Astrocyte of the spinal cord (primary cell): ENCODE measurements around the gene MYL11.

Source experiments
- DNase-seq: peaks from one replicate; pipeline ENCODE4 v3.0.0; 2011; ENCODE audit warnings: low read depth, low spot score
- H3K4me3 ChIP-seq: 2 replicates; pipeline ENCODE4 v1.5.1; 2011; ENCODE audit warnings: low read depth, mild to moderate bottlenecking, low read length, moderate library complexity
- in situ Hi-C: cut with HindIII; loops from 2 replicates; pipeline ENCODE4 v1.10.0; 2017; ENCODE audit warnings: low sequenced_read_pairs
- TF ChIP-seq, protein P1 (sequence below): IDR thresholded peaks from 2 replicates; pipeline ENCODE4 v1.5.1; 2012; ENCODE audit warnings: low read depth, mild to moderate bottlenecking, low read length, inconsistent platforms

MYL11 gene

DNA sequence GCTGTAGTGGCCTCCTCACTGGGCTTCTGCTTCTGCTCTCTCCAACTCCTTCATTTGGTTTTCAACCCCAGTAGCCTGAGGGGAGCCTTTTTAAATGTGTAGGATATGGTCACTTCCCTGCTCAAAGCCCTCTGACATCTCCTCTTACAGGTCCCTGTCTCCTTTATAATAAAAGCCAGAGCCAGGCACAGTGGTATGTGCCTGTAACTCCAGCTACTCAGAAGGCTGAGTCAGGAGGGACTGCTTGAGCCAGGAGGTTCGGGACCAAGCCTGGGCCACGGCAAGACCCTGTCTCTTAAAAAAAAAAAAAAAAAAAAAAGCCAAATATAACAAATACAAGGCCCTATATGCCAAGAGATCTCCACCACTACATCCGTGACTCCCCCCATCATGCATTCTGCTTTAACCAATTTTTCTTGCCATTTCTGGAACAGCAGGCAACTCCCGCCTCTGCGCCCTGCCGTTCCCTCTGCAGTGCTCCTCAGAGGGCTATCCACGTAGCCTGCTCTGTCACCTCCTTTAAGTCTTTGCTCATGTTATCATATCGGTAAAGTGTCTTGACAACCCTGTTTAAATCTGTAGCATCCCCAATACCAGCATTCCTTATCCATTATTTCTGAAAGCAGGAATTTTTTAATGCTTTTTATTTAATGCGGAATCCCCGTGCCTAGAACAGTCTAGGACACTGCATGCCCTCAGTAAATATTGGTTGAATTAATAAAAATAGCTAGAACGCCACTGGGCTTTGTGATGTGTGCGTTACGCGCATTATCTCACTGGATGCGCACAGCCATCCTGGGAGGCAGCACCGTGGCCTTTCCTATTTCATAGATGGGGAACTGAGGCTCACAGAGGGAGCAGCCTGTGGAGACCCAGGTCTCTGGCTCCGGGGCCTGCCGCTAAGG lies 42.3 kb downstream of the MYL11 start:
- TF ChIP-seq, protein P1, sequence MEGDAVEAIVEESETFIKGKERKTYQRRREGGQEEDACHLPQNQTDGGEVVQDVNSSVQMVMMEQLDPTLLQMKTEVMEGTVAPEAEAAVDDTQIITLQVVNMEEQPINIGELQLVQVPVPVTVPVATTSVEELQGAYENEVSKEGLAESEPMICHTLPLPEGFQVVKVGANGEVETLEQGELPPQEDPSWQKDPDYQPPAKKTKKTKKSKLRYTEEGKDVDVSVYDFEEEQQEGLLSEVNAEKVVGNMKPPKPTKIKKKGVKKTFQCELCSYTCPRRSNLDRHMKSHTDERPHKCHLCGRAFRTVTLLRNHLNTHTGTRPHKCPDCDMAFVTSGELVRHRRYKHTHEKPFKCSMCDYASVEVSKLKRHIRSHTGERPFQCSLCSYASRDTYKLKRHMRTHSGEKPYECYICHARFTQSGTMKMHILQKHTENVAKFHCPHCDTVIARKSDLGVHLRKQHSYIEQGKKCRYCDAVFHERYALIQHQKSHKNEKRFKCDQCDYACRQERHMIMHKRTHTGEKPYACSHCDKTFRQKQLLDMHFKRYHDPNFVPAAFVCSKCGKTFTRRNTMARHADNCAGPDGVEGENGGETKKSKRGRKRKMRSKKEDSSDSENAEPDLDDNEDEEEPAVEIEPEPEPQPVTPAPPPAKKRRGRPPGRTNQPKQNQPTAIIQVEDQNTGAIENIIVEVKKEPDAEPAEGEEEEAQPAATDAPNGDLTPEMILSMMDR, result no peak
- peak overlapping the region; percentile 45 for H3K4me3 ChIP-seq
- in situ Hi-C loops, result no loop called here
- DNase-seq, result no peak

DNA sequence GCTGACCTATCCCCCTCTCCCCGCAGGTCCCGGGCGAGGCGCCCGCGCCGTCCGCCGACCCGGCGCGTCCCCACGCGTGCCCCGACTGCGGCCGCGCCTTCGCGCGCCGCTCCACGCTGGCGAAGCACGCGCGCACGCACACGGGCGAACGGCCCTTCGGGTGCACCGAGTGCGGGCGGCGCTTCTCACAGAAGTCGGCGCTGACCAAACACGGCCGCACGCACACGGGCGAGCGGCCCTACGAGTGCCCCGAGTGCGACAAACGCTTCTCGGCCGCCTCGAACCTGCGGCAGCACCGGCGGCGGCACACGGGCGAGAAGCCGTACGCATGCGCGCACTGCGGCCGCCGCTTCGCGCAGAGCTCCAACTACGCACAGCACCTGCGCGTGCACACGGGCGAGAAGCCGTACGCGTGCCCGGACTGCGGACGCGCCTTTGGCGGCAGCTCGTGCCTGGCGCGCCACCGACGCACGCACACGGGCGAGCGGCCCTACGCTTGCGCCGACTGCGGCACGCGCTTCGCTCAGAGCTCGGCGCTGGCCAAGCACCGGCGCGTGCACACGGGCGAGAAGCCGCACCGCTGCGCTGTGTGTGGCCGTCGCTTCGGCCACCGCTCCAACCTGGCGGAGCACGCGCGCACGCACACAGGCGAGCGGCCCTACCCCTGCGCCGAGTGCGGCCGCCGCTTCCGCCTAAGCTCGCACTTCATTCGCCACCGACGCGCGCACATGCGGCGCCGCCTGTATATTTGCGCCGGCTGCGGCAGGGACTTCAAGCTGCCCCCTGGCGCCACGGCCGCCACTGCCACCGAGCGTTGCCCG lies 43.1 kb downstream of the MYL11 start:
- H3K4me3 ChIP-seq, result peak overlapping the region; percentile 45
- in situ Hi-C loops, result no loop called here
- TF ChIP-seq, protein P1, result peak; percentile 6
- peak; percentile 92 for DNase-seq

DNA sequence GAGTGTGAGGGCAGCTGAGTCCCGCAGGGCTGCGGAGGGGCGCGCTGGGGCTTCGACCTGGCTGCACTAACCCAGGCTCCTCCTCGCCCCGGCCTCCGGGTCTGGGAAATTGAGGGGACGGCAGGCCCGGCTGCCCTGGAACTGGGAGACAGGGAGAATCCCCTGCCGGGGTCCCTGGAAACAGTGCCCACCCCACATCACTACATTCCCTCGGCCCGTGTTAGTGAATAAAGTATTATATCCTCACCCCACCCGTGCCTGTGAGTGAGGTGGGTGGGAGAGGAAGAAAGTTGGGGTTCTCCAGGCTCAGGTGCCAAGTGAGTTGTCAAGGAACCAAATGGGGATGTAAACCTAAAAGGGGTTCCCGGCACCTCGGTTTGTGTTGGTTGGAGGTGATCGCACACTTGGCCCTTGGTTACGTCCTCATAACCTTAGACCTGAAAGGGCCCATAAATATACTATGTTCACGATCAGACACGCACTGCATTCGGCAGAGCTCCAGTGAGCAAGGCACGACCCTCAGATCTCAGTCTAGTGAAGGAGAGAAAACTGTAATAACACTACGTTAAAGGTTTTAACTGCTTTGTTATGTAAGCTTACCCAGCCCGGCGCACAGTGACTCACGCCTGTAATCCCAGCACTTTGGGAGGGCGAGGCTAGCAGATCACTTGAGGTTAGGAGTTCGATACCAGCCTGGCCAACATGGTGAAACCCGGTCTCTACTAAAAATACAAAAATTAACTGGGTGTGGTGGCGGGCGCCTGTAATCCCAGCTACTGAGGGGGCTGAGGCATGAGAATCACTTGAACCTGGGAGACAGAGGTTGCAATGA lies 44.0 kb downstream of the MYL11 start:
- DNase-seq, result no peak
- H3K4me3 ChIP-seq, result peak overlapping the region; percentile 45
- in situ Hi-C loops, result no loop called here
- TF ChIP-seq, protein P1, result no peak

DNA sequence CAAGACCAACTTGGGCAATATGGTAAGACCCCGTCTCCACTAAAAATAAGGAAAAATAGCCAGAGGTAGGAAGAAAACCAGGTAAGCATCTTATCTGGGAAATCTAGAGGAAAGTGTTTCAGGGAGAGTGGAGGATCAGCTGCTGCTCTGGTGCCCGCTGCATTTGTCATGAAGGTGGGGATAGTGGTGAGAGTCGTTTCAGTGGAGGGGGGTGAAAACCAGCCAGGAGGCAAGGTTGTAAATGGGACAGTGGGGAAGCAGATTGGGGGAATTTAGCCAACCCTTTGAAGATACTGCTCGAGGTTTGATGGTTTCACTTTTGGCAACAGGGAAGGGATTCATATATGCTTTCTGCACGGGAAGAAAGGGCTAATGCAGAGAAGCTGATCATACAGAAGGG lies 46.4 kb downstream of the MYL11 start:
- H3K4me3 ChIP-seq, result no peak overlapping the region
- in situ Hi-C loops, result no loop called here
- TF ChIP-seq, protein P1, result no peak

More for the DNA sequence above, 46.4 kb downstream of the MYL11 start:
- DNase-seq, result no peak
